HCT116 (cell line): Measurements from ENCODE around the gene OR5A2. TPM values are rescaled to one million over a fixed set of nuclear protein-coding genes. Genes with fewer than 3 reads are reported as not detected.

Experiments
- ATAC-seq: fragments of 200-7000 bp; cut with Tn5 transposase; 2 replicates; pipeline ENCODE4 v1.9.1; 2020; ENCODE audit warnings: mild to moderate bottlenecking, moderate library complexity
- BruUV-seq: library from RNA; stranded (reverse); fragments of 400-500 nt; replicated peaks from 2 replicates; lab custom pipeline; 2021; lab: Mats Ljungman, UMichigan
- CTCF ChIA-PET: fragments of 300-600 bp; sonication (Branson Sonifier 250); formaldehyde crosslinking; loops from one replicate; lab custom pipeline; 2021; ENCODE audit warnings: antibody characterized with exemption; lab: Charles Lee
- POLR2A ChIA-PET: fragments of 300-600, 350-600 bp; sonication (Branson Sonifier 250); formaldehyde crosslinking; loops from one replicate; lab custom pipeline; 2021; ENCODE audit warnings: antibody characterized with exemption; lab: Charles Lee
- RAD21 ChIA-PET, 2 experiments: fragments of 300-600 bp; sonication (Branson Sonifier 250); formaldehyde crosslinking; loops; one replicate each; lab custom pipeline; 2023; ENCODE audit warnings: low total read pairs in 2 of 2; ENCODE audit not compliant: uncharacterized antibody in 2 of 2, unreplicated experiment in 2 of 2, low non-redundant PET in 1 of 2; lab: Charles Lee
- DNase-seq: peaks from one replicate; pipeline ENCODE4 v3.0.0-alpha.2; 2010; ENCODE audit warnings: low read depth, low spot score
- H2AFZ ChIP-seq: fragments of 200-600 bp; shearing (Covaris generic), sonication (generic); 2 replicates; pipeline ENCODE4 v1.6.1; 2017; ENCODE audit warnings: low read depth, mixed run types, mixed read lengths, antibody characterized with exemption, low read length; ENCODE audit not compliant: poor library complexity, severe bottlenecking
- H3K27ac ChIP-seq: 2 replicates; pipeline ENCODE4 v1.5.1; 2012; ENCODE audit warnings: low read depth, low read length
- H3K27me3 ChIP-seq: fragments of 200-600 bp; sonication (generic); 2 replicates; pipeline ENCODE4 v1.6.1; 2016; ENCODE audit warnings: mixed run types, low read length, mixed read lengths; ENCODE audit not compliant: insufficient read depth
- H3K36me3 ChIP-seq, 2 experiments: fragments of 200-500 bp in 1 of 2; fragments of 200-600 bp in 1 of 2; sonication (Bioruptor generic) in 1 of 2; sonication (generic) in 1 of 2; 2 replicates each; pipeline versions ENCODE4 v1.5.1 to v1.6.1; 2014 to 2016; ENCODE audit warnings: low read length in 2 of 2, inconsistent platforms in 1 of 2, mixed read lengths in 1 of 2, mixed run types in 1 of 2; ENCODE audit not compliant: insufficient read depth in 2 of 2, control insufficient read depth in 1 of 2
- H3K4me1 ChIP-seq, 2 experiments: fragments of 200-600 bp in 1 of 2; sonication (generic) in 1 of 2; 2 replicates each; pipeline versions ENCODE4 v1.5.1 to v1.6.1; 2012 to 2017; ENCODE audit warnings: low read length in 2 of 2, inconsistent platforms in 1 of 2, mild to moderate bottlenecking in 1 of 2, mixed read lengths in 1 of 2, mixed run types in 1 of 2, moderate library complexity in 1 of 2; ENCODE audit not compliant: insufficient read depth in 2 of 2, control insufficient read depth in 1 of 2
- H3K4me2 ChIP-seq: fragments of 200-600 bp; sonication (generic); 2 replicates; pipeline ENCODE4 v1.6.1; 2017; ENCODE audit warnings: mixed run types, low read length, mixed read lengths
- H3K4me3 ChIP-seq, 2 experiments: fragments of 200-600 bp in 1 of 2; sonication (generic) in 1 of 2; replicated peaks in 1 of 2; 2 replicates each; pipeline ENCODE4 v1.5.1; 2011 to 2016; ENCODE audit warnings: low read length in 2 of 2, control low read depth in 1 of 2, low read depth in 1 of 2, mild to moderate bottlenecking in 1 of 2, mixed read lengths in 1 of 2, mixed run types in 1 of 2
- H3K79me2 ChIP-seq: fragments of 200-600 bp; sonication (generic); 2 replicates; pipeline ENCODE4 v1.6.1; 2017; ENCODE audit warnings: mild to moderate bottlenecking, mixed run types, low read length, moderate library complexity, mixed read lengths; ENCODE audit not compliant: insufficient read depth
- H3K9ac ChIP-seq: fragments of 200-600 bp; sonication (generic); 2 replicates; pipeline ENCODE4 v1.6.1; 2016; ENCODE audit warnings: low read length, mixed read lengths
- H3K9me2 ChIP-seq: fragments of 200-600 bp; sonication (generic), shearing (Covaris generic); 2 replicates; pipeline ENCODE4 v1.6.1; 2017; ENCODE audit warnings: mixed run types, mild to moderate bottlenecking, moderate library complexity; ENCODE audit not compliant: insufficient read depth
- H3K9me3 ChIP-seq, 2 experiments: fragments of 200-500 bp in 1 of 2; fragments of 200-600 bp in 1 of 2; sonication (Bioruptor generic) in 1 of 2; sonication (generic) in 1 of 2; 2 replicates each; pipeline ENCODE4 v1.6.1; 2014 to 2017; ENCODE audit warnings: low read length in 2 of 2, mixed read lengths in 2 of 2, inconsistent platforms in 1 of 2, low read depth in 1 of 2, mild to moderate bottlenecking in 1 of 2, mixed run types in 1 of 2, moderate library complexity in 1 of 2; ENCODE audit not compliant: control insufficient read depth in 1 of 2, insufficient read depth in 1 of 2
- H4K20me1 ChIP-seq: fragments of 200-600 bp; sonication (generic), shearing (Covaris generic); 2 replicates; pipeline ENCODE4 v1.6.1; 2017; ENCODE audit warnings: mixed run types, mild to moderate bottlenecking, moderate library complexity; ENCODE audit not compliant: insufficient read depth
- ATF3 ChIP-seq: IDR thresholded peaks from 2 replicates; pipeline ENCODE4 v1.6.1; 2012
- CBX3 ChIP-seq: IDR thresholded peaks from 2 replicates; pipeline ENCODE4 v1.6.1; 2012; ENCODE audit warnings: low read depth
- CTCF ChIP-seq, 3 experiments: fragments of 200-600 bp in 1 of 3; sonication (generic) in 1 of 3; IDR thresholded peaks in 2 of 3; conservative IDR thresholded peaks in 1 of 3; 2 replicates each; pipeline ENCODE4 v1.5.1; 2012 to 2017; ENCODE audit warnings: low read depth in 2 of 3, low read length in 2 of 3, antibody characterized with exemption in 1 of 3, borderline replicate concordance in 1 of 3, control low read depth in 1 of 3, mild to moderate bottlenecking in 1 of 3, mixed read lengths in 1 of 3, mixed run types in 1 of 3, moderate library complexity in 1 of 3; ENCODE audit not compliant: insufficient read depth in 1 of 3
- ELF1 ChIP-seq: IDR thresholded peaks from 2 replicates; pipeline ENCODE4 v1.6.1; 2012; ENCODE audit warnings: low read depth, borderline replicate concordance
- EZH2phosphoT487 ChIP-seq: fragments of 200-600 bp; IDR thresholded peaks from 2 replicates; pipeline ENCODE4 v1.6.1; 2018; ENCODE audit warnings: antibody characterized with exemption, borderline replicate concordance
- FOSL1 ChIP-seq: IDR thresholded peaks from 2 replicates; pipeline ENCODE4 v1.6.1; 2012; ENCODE audit warnings: low read depth
- JUND ChIP-seq: IDR thresholded peaks from 2 replicates; pipeline ENCODE4 v1.6.1; 2012
- MAX ChIP-seq: IDR thresholded peaks from 2 replicates; pipeline ENCODE4 v1.6.1; 2012
- SP1 ChIP-seq: IDR thresholded peaks from 2 replicates; pipeline ENCODE4 v1.6.1; 2012; ENCODE audit warnings: low read depth
- ZBTB33 ChIP-seq: IDR thresholded peaks from 2 replicates; pipeline ENCODE4 v1.6.1; 2011; ENCODE audit warnings: mild to moderate bottlenecking, low read length, moderate library complexity; ENCODE audit not compliant: insufficient replicate concordance; ENCODE audit errors: extremely low read depth
- ZFX ChIP-seq: fragments of 450-650 bp; IDR thresholded peaks from 2 replicates; pipeline ENCODE4 v1.6.1; 2017
- intact Hi-C: fragments of 100-400 bp; cut with micrococcal nuclease; formaldehyde crosslinking; loops from 2 replicates; pipeline ENCODE4 v1.10.0; 2022
- total RNA-seq: library from RNA; stranded (reverse); gene quantifications from one replicate; pipeline ENCODE4 v1.2.1, GENCODE V29; 2021; ENCODE audit not compliant: unreplicated experiment

Gene OR5A2
- total RNA-seq, 1 experiment from 2014 or later: not detected

GRCh38 chr11:59418156-59418555, 8.1 kb downstream of the OR5A2 start:
- Histone ChIP-seq H3K9me3 (no peaks in the 10 kb centered on the region), H3K4me1 (no peaks in the 10 kb centered on the region), H3K9ac (no peak overlapping the region), H4K20me1 (no peaks in the 10 kb centered on the region), H2AFZ (no peak overlapping the region), H3K79me2 (no peaks in the 10 kb centered on the region), H3K4me2 (no peak overlapping the region), H3K4me3 (no peak overlapping the region), H3K9me2 (no peaks in the 10 kb centered on the region), H3K27me3 (no peaks in the 10 kb centered on the region), H3K27ac (no peak overlapping the region), H3K36me3 (no peaks in the 10 kb centered on the region)
- ChIA-PET CTCF (interaction anchor here (0.5 to 1.6 kb wide), 2 partner anchors 10 to 228 kb away, joined by 3 to 4 read pairs; no protein-coding TSS in a partner anchor), POLR2A (no interaction called here), RAD21 (no interaction called here)
- no peak for TF ChIP-seq JUND
- TF ChIP-seq CBX3: no peak
- TF ChIP-seq ATF3: no peak
- TF ChIP-seq ZBTB33: no peak
- no peak for TF ChIP-seq CTCF (IDR thresholded peaks at IDR 0.05 in 2 of 3, conservative IDR thresholded peaks at IDR 0.05 in 1 of 3; ENCODE audit: borderline replicate concordance in 1 of 3, insufficient read depth in 1 of 3, low read depth in 2 of 3, low read length in 2 of 3)
- no peak for TF ChIP-seq ELF1
- TF ChIP-seq MAX: no peak
- no peak for TF ChIP-seq SP1
- no peak for TF ChIP-seq ZFX
- no peak for TF ChIP-seq FOSL1
- TF ChIP-seq EZH2phosphoT487: no peak
- intact Hi-C loops: no loop called here
- DNase-seq (no peak), ATAC-seq (no peak)
- BruUV-seq: no TSS peak
